Gastrocnemius medialis (tissue), 4 donors: ENCODE measurements around the gene PCDHGA10.

ENCODE experiments used
- CTCF ChIP-seq, 5 experiments: fragments of 450-650 bp in 3 of 5; fragments of 200-600 bp in 2 of 5; sonication (generic) in 2 of 5; IDR thresholded peaks in 4 of 5; conservative IDR thresholded peaks in 1 of 5; 1 replicate in 4 of 5; 2 replicates in 1 of 5; pipeline ENCODE4 v1.5.1; 2016 to 2019; ENCODE audit warnings: antibody characterized with exemption in 5 of 5, mild to moderate bottlenecking in 3 of 5, moderate library complexity in 3 of 5
- POLR2A ChIP-seq, 2 donors: fragments of 450-650 bp; IDR thresholded peaks; one replicate each; pipeline ENCODE4 v1.6.1; 2017; ENCODE audit warnings: antibody characterized with exemption in 2 of 2, mild to moderate bottlenecking in 2 of 2, moderate library complexity in 2 of 2

DNA sequence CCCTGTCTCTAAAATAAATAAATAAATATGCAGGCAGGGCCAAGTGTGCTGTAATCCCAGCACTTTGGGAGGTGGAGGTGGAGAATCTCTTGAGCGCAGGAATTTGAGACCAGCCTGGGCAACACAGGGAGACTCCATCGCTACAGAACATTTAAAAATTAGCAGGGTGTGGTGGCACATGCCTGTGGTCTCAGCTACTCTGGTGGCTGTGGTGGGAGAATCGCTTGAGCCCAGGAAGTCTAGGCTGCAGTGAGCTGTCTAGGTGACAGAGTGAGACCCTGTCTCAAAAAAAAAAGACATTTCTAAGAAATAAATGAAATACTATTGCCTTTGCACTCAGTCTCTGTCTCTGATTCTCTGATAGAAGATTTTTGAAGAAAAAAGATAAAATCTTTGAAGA is 1.2 kb upstream of the PCDHGA10 start:
- no peak for TF ChIP-seq POLR2A (IDR thresholded peaks at IDR 0.05)
- TF ChIP-seq CTCF (IDR thresholded peaks at IDR 0.05 in 4 of 5, conservative IDR thresholded peaks at IDR 0.05 in 1 of 5) = no peak
